ENCODE measurements around the gene SARNP. TPM values are rescaled to one million over a fixed set of nuclear protein-coding genes. Genes with fewer than 3 reads are reported as not detected.

Gene SARNP
- total and polyA plus RNA-seq, 2 donors (not counting 1 experiment from before 2014, with no cell fraction given) = 88.5 to 183 TPM

- no peak for TF ChIP-seq CTCF (conservative IDR thresholded peaks at IDR 0.05 in 1 of 2, IDR thresholded peaks at IDR 0.05 in 1 of 2; ENCODE audit: low read depth in 1 of 2, low read length in 2 of 2)
- no peak for TF ChIP-seq EZH2 (IDR thresholded peaks at IDR 0.05; ENCODE audit: low read length, missing control alignments)
- Histone ChIP-seq H3K27me3 (ENCODE audit: control insufficient read depth, insufficient read depth, low read length) (no peaks in the 10 kb centered on the region), H2AFZ (ENCODE audit: low read length) (no peak overlapping the region), H3K36me3 (ENCODE audit: control insufficient read depth, insufficient read depth, low read length) (no peaks in the 10 kb centered on the region), H3K4me2 (ENCODE audit: extremely low read depth, insufficient read depth, low read length) (no peak overlapping the region), H3K79me2 (ENCODE audit: control insufficient read depth, insufficient read depth, low read length) (no peaks in the 10 kb centered on the region), H3K27ac (ENCODE audit: insufficient read depth, low read length) (no peak overlapping the region), H3K4me3 (replicated peaks in 1 of 4; ENCODE audit: control extremely low read depth in 1 of 4, insufficient read depth in 1 of 4, low read depth in 3 of 4, low read length in 4 of 4) (no peak overlapping the region), H3K4me1 (ENCODE audit: control insufficient read depth, extremely low read depth, insufficient read depth, low read length) (peaks cover 4% of the 10 kb centered on the region), H3K9me3 (ENCODE audit: control insufficient read depth, insufficient read depth, low read depth, low read length) (no peaks in the 10 kb centered on the region), H4K20me1 (ENCODE audit: control insufficient read depth, extremely low read depth, insufficient read depth, low read length) (no peaks in the 10 kb centered on the region), H3K9ac (ENCODE audit: insufficient read depth, low read length) (no peak overlapping the region)
- DNase-seq (ENCODE audit: low read depth in 2 of 2) = no peak
Observed at GRCh38 chr12:55852740-55853139, 35.2 kb upstream of the SARNP start.

GRCh38 chr12:55850893-55851292, 33.4 kb upstream of the SARNP start:
- peak in 1 of 2 donors; percentile 51 for DNase-seq (ENCODE audit: low read depth in 2 of 2)
- Histone ChIP-seq H3K9me3 (ENCODE audit: control insufficient read depth, insufficient read depth, low read depth, low read length) (no peaks in the 10 kb centered on the region), H3K4me2 (ENCODE audit: extremely low read depth, insufficient read depth, low read length) (no peak overlapping the region), H3K27me3 (ENCODE audit: control insufficient read depth, insufficient read depth, low read length) (no peaks in the 10 kb centered on the region), H3K4me3 (replicated peaks in 1 of 4; ENCODE audit: control extremely low read depth in 1 of 4, insufficient read depth in 1 of 4, low read depth in 3 of 4, low read length in 4 of 4) (no peak overlapping the region), H3K27ac (ENCODE audit: insufficient read depth, low read length) (no peak overlapping the region), H2AFZ (ENCODE audit: low read length) (no peak overlapping the region), H3K36me3 (ENCODE audit: control insufficient read depth, insufficient read depth, low read length) (no peaks in the 10 kb centered on the region), H3K79me2 (ENCODE audit: control insufficient read depth, insufficient read depth, low read length) (no peaks in the 10 kb centered on the region), H3K9ac (ENCODE audit: insufficient read depth, low read length) (no peak overlapping the region), H3K4me1 (ENCODE audit: control insufficient read depth, extremely low read depth, insufficient read depth, low read length) (peaks cover 13% of the 10 kb centered on the region), H4K20me1 (ENCODE audit: control insufficient read depth, extremely low read depth, insufficient read depth, low read length) (no peaks in the 10 kb centered on the region)
- no peak for TF ChIP-seq EZH2 (IDR thresholded peaks at IDR 0.05; ENCODE audit: low read length, missing control alignments)
- no peak for TF ChIP-seq CTCF (conservative IDR thresholded peaks at IDR 0.05 in 1 of 2, IDR thresholded peaks at IDR 0.05 in 1 of 2; ENCODE audit: low read depth in 1 of 2, low read length in 2 of 2)

GRCh38 chr12:55850401-55850800, 32.9 kb upstream of the SARNP start:
- no peak for TF ChIP-seq EZH2 (IDR thresholded peaks at IDR 0.05; ENCODE audit: low read length, missing control alignments)
- no peak for TF ChIP-seq CTCF (conservative IDR thresholded peaks at IDR 0.05 in 1 of 2, IDR thresholded peaks at IDR 0.05 in 1 of 2; ENCODE audit: low read depth in 1 of 2, low read length in 2 of 2)
- no peak for DNase-seq (ENCODE audit: low read depth in 2 of 2)
- Histone ChIP-seq H3K36me3 (ENCODE audit: control insufficient read depth, insufficient read depth, low read length) (no peaks in the 10 kb centered on the region), H2AFZ (ENCODE audit: low read length) (no peak overlapping the region), H3K27me3 (ENCODE audit: control insufficient read depth, insufficient read depth, low read length) (no peaks in the 10 kb centered on the region), H3K4me2 (ENCODE audit: extremely low read depth, insufficient read depth, low read length) (no peak overlapping the region), H3K4me3 (replicated peaks in 1 of 4; ENCODE audit: control extremely low read depth in 1 of 4, insufficient read depth in 1 of 4, low read depth in 3 of 4, low read length in 4 of 4) (no peak overlapping the region), H4K20me1 (ENCODE audit: control insufficient read depth, extremely low read depth, insufficient read depth, low read length) (no peaks in the 10 kb centered on the region), H3K27ac (ENCODE audit: insufficient read depth, low read length) (no peak overlapping the region), H3K9me3 (ENCODE audit: control insufficient read depth, insufficient read depth, low read depth, low read length) (no peaks in the 10 kb centered on the region), H3K4me1 (ENCODE audit: control insufficient read depth, extremely low read depth, insufficient read depth, low read length) (peaks cover 13% of the 10 kb centered on the region), H3K79me2 (ENCODE audit: control insufficient read depth, insufficient read depth, low read length) (no peaks in the 10 kb centered on the region), H3K9ac (ENCODE audit: insufficient read depth, low read length) (no peak overlapping the region)
